Neural progenitor cell (in vitro differentiated cells): ENCODE results near the gene MTSS2.

ENCODE experiments used
- EZH2 ChIP-seq: fragments of 200-600 bp; sonication (generic); IDR thresholded peaks from 2 replicates; pipeline ENCODE4 v1.6.1; 2017; ENCODE audit warnings: antibody characterized with exemption, mild to moderate bottlenecking, moderate library complexity
- TF ChIP-seq, protein P1 (sequence below): fragments of 200-600 bp; sonication (generic); IDR thresholded peaks from 2 replicates; pipeline ENCODE4 v1.5.1; 2017; ENCODE audit warnings: antibody characterized with exemption, mild to moderate bottlenecking

DNA sequence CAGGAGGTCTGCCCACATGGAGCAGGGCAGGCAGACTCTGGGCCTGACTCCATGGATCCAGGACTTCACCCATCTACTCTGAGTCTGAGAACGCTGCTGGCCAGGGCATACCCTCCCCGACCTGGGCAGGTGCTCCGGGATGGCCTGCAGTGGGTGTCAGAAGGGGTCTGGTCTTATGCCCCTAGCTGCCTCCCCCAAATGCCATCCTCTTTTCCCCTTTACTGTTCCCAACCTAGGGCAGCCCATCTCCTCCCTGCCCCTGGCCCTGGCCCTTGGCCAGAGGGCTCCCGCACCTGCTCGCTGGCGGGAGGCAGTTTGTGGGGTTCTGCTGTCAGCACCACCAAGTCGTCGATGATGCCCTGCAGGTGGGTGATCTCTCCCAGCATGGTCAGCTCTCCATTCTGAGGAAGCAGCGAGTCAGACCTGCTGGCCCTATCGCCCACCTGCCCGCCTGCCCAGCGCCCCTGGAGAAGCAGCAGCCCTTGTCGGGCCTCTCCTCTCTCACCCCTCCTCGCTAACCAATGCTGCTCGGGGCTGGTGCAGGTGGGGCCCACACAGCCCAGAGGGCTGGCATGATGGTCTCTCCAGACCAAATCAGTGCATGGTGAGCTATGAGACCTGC lies 8.2 kb downstream of the MTSS2 start:
- TF ChIP-seq, protein P1, sequence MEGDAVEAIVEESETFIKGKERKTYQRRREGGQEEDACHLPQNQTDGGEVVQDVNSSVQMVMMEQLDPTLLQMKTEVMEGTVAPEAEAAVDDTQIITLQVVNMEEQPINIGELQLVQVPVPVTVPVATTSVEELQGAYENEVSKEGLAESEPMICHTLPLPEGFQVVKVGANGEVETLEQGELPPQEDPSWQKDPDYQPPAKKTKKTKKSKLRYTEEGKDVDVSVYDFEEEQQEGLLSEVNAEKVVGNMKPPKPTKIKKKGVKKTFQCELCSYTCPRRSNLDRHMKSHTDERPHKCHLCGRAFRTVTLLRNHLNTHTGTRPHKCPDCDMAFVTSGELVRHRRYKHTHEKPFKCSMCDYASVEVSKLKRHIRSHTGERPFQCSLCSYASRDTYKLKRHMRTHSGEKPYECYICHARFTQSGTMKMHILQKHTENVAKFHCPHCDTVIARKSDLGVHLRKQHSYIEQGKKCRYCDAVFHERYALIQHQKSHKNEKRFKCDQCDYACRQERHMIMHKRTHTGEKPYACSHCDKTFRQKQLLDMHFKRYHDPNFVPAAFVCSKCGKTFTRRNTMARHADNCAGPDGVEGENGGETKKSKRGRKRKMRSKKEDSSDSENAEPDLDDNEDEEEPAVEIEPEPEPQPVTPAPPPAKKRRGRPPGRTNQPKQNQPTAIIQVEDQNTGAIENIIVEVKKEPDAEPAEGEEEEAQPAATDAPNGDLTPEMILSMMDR, result no peak
- TF ChIP-seq EZH2, result no peak
